HepG2 (cell line): Measurements from ENCODE around the gene NR1I2. TPM values are rescaled to one million over a fixed set of nuclear protein-coding genes. Genes with fewer than 3 reads are reported as not detected.

Experiments
- AGO2 ChIP-seq: fragments of 200-400 bp; formaldehyde crosslinking; optimal IDR thresholded peaks from 2 replicates; pipeline ENCODE3; 2017; ENCODE audit warnings: mild to moderate bottlenecking, low read depth, low read length, moderate library complexity
- CBFB ChIP-seq: sonication (generic); formaldehyde crosslinking; IDR thresholded peaks from 2 replicates; pipeline ENCODE4 v1.4.0; 2020; ENCODE audit warnings: missing genetic modification reagents
- FOXK1 ChIP-seq: sonication (generic); formaldehyde crosslinking; IDR thresholded peaks from 2 replicates; pipeline ENCODE4 v1.4.0; 2020; ENCODE audit warnings: low read depth, missing genetic modification reagents, borderline replicate concordance
- HOXA9 ChIP-seq: sonication (generic); formaldehyde crosslinking; IDR thresholded peaks from 2 replicates; pipeline ENCODE4 v1.8.1; 2022; ENCODE audit warnings: missing genetic modification reagents, mild to moderate bottlenecking, moderate library complexity, borderline replicate concordance
- KMT2B ChIP-seq: IDR thresholded peaks from 2 replicates; pipeline ENCODE4 v1.6.1; 2016; ENCODE audit warnings: missing genetic modification reagents, missing compliant biosample characterization
- MAFK ChIP-seq, 2 experiments: IDR thresholded peaks in 1 of 2; conservative IDR thresholded peaks in 1 of 2; 2 replicates each; pipeline ENCODE4 v1.6.1; 2011; ENCODE audit warnings: improper control_type of control experiment in 2 of 2, low read length in 2 of 2
- PCBP1 ChIP-seq: fragments of 200-400 bp; formaldehyde crosslinking; IDR thresholded peaks from 2 replicates; pipeline ENCODE4 v1.6.1; 2017; ENCODE audit warnings: mild to moderate bottlenecking, low read depth, low read length, borderline replicate concordance
- PPARG ChIP-seq: conservative IDR thresholded peaks from 2 replicates; pipeline ENCODE4 v1.6.1; 2016; ENCODE audit warnings: missing biosample characterization, missing genetic modification reagents
- RFX1 ChIP-seq: fragments of 450-650 bp; IDR thresholded peaks from 2 replicates; pipeline ENCODE4 v1.6.1; 2017
- SALL1 ChIP-seq: sonication (generic); formaldehyde crosslinking; IDR thresholded peaks from 2 replicates; pipeline ENCODE4 v1.8.0; 2022; ENCODE audit warnings: mild to moderate bottlenecking, missing genetic modification reagents
- SMAD3 ChIP-seq: sonication (generic); formaldehyde crosslinking; IDR thresholded peaks from 2 replicates; pipeline ENCODE4 v1.4.0; 2020; ENCODE audit warnings: missing genetic modification reagents
- ZC3H4 ChIP-seq: sonication (generic); formaldehyde crosslinking; IDR thresholded peaks from 2 replicates; pipeline ENCODE4 v1.4.0; 2020; ENCODE audit warnings: missing genetic modification reagents, borderline replicate concordance
- ZFP1 ChIP-seq: IDR thresholded peaks from 2 replicates; pipeline ENCODE4 v1.6.1; 2016
- ZFX ChIP-seq: sonication (generic); formaldehyde crosslinking; IDR thresholded peaks from 2 replicates; pipeline ENCODE4 v1.4.0; 2020; ENCODE audit warnings: mild to moderate bottlenecking, low read depth, missing genetic modification reagents, moderate library complexity
- ZNF205 ChIP-seq: IDR thresholded peaks from 2 replicates; pipeline ENCODE4 v1.6.1; 2018; ENCODE audit warnings: missing biosample characterization, missing genetic modification reagents
- ZNF33B ChIP-seq: sonication (generic); formaldehyde crosslinking; IDR thresholded peaks from 2 replicates; pipeline ENCODE4 v1.5.1; 2020; ENCODE audit warnings: mild to moderate bottlenecking, missing genetic modification reagents
- ZNF510 ChIP-seq: sonication (generic); formaldehyde crosslinking; IDR thresholded peaks from 2 replicates; pipeline ENCODE4 v1.4.0; 2020; ENCODE audit warnings: low read depth, mild to moderate bottlenecking, missing genetic modification reagents
- ZNF678 ChIP-seq: sonication (generic); formaldehyde crosslinking; IDR thresholded peaks from 2 replicates; pipeline ENCODE4 v1.4.0; 2020; ENCODE audit warnings: mild to moderate bottlenecking, missing genetic modification reagents
- ZSCAN12 ChIP-seq: sonication (generic); formaldehyde crosslinking; IDR thresholded peaks from 2 replicates; pipeline ENCODE4 v1.9.0; 2021; ENCODE audit warnings: mild to moderate bottlenecking, missing genetic modification reagents
- polyA plus RNA-seq, 8 experiments: library from polyadenylated mRNA; depleted of rRNA in 3 of 8; stranded (reverse) in 7 of 8; unstranded in 1 of 8; fragments of >200 nt; fragmentation: Illumina TruSeq in 4 of 8; extraction: Trizol in 4 of 8; gene quantifications; 2 replicates each; pipeline versions ENCODE4 v1.2.1 to v1.2.3, GENCODE V29; 2011 to 2016; ENCODE audit warnings: low read depth in 4 of 8, missing spikeins in 1 of 8, mixed read lengths in 1 of 8; ENCODE audit not compliant: insufficient read depth in 1 of 8
- total RNA-seq, 5 experiments: library from RNA; depleted of rRNA; stranded (reverse); fragments of >200 nt; fragmentation: Illumina TruSeq; extraction: Trizol; gene quantifications; 2 replicates each; pipeline ENCODE4 v1.2.3, GENCODE V29; 2016; ENCODE audit warnings: low read depth in 1 of 5
- TF ChIP-seq, protein P1 (sequence below): sonication (generic); formaldehyde crosslinking; IDR thresholded peaks from 2 replicates; pipeline ENCODE4 v1.5.1; 2020; ENCODE audit warnings: mild to moderate bottlenecking, missing genetic modification reagents, borderline replicate concordance
- TF ChIP-seq, protein P2 (sequence below): sonication (generic); formaldehyde crosslinking; IDR thresholded peaks from one replicate; pipeline ENCODE4 v1.5.1; 2020; ENCODE audit warnings: mild to moderate bottlenecking, missing genetic modification reagents; ENCODE audit errors: not compliant biosample characterization
- TF ChIP-seq, protein P3 (sequence below): sonication (generic); formaldehyde crosslinking; IDR thresholded peaks from 2 replicates; pipeline ENCODE4 v1.8.1; 2023; ENCODE audit warnings: missing genetic modification reagents, mild to moderate bottlenecking, borderline replicate concordance

NR1I2 gene
- total and polyA plus RNA-seq, 2 of the 13 experiments (the other 11 are each of a cell fraction or from before 2014, with no cell fraction given), result 8.8 to 13.4 TPM

DNA sequence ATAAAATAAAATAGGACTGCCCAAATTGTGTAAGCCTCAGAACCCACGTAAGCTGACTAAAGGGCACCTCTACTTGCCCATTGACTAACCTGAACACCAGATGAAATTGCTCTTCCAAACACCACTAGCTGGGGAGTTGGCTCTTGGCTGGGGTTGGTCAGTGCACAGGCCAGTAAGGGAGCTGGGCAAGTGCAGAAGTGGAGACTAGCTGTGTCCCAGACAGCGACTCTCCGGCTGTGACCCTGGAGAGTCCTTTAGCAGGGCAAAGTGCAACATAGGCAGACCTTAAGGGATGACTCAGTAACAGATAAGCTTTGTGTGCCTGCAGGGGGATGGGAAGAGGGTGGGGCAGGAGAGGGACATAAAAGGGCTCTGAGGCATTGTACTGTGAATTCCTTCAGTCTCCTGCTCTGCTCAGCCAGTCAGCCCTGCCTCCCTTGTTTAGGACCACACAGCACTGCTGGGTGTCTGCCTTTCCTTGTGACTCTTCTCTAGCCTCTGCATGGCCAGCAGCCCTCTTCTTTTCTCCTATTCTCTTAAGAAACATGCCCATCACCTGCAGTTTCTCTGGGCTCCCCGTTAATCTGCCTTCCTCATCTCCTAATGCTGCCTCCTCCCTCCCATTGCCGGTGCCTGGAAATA, 13.2 kb downstream of the NR1I2 start (continued):
- TF ChIP-seq, protein P1, sequence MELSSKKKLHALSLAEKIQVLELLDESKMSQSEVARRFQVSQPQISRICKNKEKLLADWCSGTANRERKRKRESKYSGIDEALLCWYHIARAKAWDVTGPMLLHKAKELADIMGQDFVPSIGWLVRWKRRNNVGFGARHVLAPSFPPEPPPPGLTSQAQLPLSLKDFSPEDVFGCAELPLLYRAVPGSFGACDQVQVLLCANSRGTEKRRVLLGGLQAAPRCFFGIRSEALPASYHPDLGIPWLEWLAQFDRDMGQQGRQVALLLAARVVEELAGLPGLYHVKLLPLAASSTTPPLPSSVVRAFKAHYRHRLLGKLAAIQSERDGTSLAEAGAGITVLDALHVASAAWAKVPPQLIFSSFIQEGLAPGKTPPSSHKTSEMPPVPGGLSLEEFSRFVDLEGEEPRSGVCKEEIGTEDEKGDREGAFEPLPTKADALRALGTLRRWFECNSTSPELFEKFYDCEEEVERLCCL, result no peak
- TF ChIP-seq, protein P2, sequence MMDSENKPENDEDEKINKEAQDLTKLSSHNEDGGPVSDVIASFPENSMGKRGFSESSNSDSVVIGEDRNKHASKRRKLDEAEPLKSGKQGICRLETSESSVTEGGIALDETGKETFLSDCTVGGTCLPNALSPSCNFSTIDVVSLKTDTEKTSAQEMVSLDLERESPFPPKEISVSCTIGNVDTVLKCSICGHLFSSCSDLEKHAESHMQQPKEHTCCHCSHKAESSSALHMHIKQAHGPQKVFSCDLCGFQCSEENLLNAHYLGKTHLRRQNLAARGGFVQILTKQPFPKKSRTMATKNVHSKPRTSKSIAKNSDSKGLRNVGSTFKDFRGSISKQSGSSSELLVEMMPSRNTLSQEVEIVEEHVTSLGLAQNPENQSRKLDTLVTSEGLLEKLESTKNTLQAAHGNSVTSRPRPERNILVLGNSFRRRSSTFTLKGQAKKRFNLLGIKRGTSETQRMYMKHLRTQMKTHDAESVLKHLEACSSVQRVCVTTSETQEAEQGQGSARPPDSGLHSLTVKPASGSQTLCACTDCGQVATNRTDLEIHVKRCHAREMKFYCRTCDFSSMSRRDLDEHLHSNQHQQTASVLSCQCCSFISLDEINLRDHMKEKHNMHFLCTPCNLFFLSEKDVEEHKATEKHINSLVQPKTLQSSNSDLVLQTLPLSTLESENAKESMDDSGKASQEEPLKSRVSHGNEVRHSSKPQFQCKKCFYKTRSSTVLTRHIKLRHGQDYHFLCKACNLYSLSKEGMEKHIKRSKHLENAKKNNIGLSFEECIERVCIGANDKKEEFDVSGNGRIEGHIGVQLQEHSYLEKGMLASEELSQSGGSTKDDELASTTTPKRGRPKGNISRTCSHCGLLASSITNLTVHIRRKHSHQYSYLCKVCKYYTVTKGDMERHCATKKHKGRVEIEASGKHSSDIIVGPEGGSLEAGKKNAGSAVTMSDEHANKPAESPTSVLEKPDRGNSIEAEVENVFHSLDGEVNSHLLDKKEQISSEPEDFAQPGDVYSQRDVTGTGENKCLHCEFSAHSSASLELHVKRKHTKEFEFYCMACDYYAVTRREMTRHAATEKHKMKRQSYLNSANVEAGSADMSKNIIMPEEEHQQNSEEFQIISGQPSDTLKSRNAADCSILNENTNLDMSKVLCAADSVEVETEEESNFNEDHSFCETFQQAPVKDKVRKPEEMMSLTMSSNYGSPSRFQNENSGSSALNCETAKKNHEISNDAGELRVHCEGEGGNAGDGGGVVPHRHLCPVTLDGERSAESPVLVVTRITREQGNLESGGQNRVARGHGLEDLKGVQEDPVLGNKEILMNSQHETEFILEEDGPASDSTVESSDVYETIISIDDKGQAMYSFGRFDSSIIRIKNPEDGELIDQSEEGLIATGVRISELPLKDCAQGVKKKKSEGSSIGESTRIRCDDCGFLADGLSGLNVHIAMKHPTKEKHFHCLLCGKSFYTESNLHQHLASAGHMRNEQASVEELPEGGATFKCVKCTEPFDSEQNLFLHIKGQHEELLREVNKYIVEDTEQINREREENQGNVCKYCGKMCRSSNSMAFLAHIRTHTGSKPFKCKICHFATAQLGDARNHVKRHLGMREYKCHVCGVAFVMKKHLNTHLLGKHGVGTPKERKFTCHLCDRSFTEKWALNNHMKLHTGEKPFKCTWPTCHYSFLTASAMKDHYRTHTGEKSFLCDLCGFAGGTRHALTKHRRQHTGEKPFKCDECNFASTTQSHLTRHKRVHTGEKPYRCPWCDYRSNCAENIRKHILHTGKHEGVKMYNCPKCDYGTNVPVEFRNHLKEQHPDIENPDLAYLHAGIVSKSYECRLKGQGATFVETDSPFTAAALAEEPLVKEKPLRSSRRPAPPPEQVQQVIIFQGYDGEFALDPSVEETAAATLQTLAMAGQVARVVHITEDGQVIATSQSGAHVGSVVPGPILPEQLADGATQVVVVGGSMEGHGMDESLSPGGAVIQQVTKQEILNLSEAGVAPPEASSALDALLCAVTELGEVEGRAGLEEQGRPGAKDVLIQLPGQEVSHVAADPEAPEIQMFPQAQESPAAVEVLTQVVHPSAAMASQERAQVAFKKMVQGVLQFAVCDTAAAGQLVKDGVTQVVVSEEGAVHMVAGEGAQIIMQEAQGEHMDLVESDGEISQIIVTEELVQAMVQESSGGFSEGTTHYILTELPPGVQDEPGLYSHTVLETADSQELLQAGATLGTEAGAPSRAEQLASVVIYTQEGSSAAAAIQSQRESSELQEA (CRISPR knock-in tag), result no peak
- TF ChIP-seq ZFX (CRISPR knock-in tag) (no peak), SMAD3 (CRISPR knock-in tag) (peak; percentile 56; the same call in 1 of the 2 replicates), CBFB (peak; percentile 29; the same call in 1 of the 2 replicates), HOXA9 (no peak), AGO2 (no peak), ZNF510 (CRISPR knock-in tag) (no peak), ZNF33B (CRISPR knock-in tag) (no peak), ZFP1 (CRISPR knock-in tag) (peak; percentile 55; the same call in 1 of the 2 replicates), SALL1 (CRISPR knock-in tag) (peak; percentile 87), RFX1 (no peak), ZNF205 (CRISPR knock-in tag) (peak; percentile 69), ZNF678 (CRISPR knock-in tag) (no peak), PCBP1 (no peak), ZC3H4 (CRISPR knock-in tag) (no peak), ZSCAN12 (CRISPR knock-in tag) (no peak), PPARG (CRISPR knock-in tag) (peak; percentile 87), FOXK1 (CRISPR knock-in tag) (peak; percentile 56; the same call in 1 of the 2 replicates), MAFK (conservative IDR thresholded peaks at IDR 0.05 in 1 of 2, IDR thresholded peaks at IDR 0.05 in 1 of 2; ENCODE audit: low read length in 2 of 2) (peak; percentile 61 to 71), KMT2B (CRISPR knock-in tag) (peak; percentile 53; the same call in 1 of the 2 replicates)
- TF ChIP-seq, protein P3, sequence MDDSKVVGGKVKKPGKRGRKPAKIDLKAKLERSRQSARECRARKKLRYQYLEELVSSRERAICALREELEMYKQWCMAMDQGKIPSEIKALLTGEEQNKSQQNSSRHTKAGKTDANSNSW (CRISPR knock-in tag), result no peak
